Posterior cingulate gyrus (tissue), 11 donors: ENCODE measurements around the gene ASH1L.

Experiments used
- DNase-seq, 10 donors: peaks; one replicate each; pipeline versions ENCODE4 v3.0.0 to v3.0.0-alpha.2; 2020 to 2021; ENCODE audit warnings: mixed read lengths in 3 of 10
- intact Hi-C: fragments of 100-400 bp; cut with DNase I; formaldehyde crosslinking; loops from one replicate; pipeline ENCODE4 v1.15.1; 2023

ASH1L gene

GRCh38 chr1:155287987-155288543, 274.5 kb downstream of the ASH1L start:
- intact Hi-C loops = no loop called here
- DNase-seq = peak in 2 of 10 donors; percentile 55 to 72

GRCh38 chr1:155286544-155286943, 276.1 kb downstream of the ASH1L start:
- intact Hi-C loops = no loop called here
- peak in 1 of 10 donors; percentile 9 for DNase-seq

GRCh38 chr1:155285631-155286044, 277.0 kb downstream of the ASH1L start:
- intact Hi-C loops = no loop called here
- peak in 2 of 10 donors; percentile 53 to 73 for DNase-seq
